HG03442 (cell line): ENCODE results near the gene ARHGAP6.

Experiments used
- ATAC-seq: cut with Tn5 transposase; IDR thresholded peaks from one replicate; pipeline ENCODE4 v1.9.1; 2021; ENCODE audit warnings: mild to moderate bottlenecking, moderate library complexity; ENCODE audit not compliant: unreplicated experiment

Gene ARHGAP6

GRCh38 chrX:11464380-11464779, 201.3 kb downstream of the ARHGAP6 start:
- no peak for ATAC-seq

GRCh38 chrX:11462648-11463047, 203.1 kb downstream of the ARHGAP6 start:
- no peak for ATAC-seq

GRCh38 chrX:11462136-11462535, 203.6 kb downstream of the ARHGAP6 start:
- ATAC-seq = no peak

GRCh38 chrX:11461201-11462001, 204.3 kb downstream of the ARHGAP6 start:
- ATAC-seq = no peak

DNA sequence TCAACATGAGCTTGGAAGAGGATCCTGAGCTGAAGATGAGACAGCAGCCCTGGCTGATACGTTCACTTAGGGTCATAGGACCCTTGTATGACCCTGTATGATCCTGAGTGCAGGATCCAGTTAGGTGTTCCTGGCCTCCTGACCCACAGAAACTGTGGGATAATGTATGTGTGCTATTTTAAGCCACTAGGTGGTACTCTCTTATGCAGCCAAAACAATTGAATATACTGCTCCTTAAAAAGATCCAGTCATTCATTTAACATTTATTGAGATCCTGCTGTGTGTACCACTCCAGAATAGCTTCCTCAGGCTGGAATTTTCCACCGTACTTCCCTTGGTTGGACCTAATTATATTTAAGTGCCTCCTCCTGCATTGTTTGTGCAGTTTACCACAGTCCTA, 205.4 kb downstream of the ARHGAP6 start:
- no peak for ATAC-seq

DNA sequence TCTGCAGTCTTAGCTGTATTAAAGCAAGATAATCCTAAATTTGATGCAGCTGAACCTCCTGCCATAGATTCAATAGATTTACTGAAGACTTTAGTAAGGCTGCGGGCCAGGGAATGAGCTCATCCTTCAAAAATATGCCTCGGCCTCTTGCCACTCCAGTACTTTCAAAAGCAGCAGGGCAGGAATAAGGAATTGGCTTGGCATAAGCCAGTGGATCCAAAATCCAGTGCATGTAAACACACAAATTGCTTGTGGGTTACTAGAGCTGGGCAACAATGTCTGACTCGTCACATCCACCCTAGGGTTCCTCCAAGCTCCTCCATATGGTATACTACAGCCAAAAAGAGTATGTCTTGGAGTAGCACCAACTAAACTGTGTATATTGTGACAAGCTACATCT, 207.6 kb downstream of the ARHGAP6 start:
- ATAC-seq = no peak

GRCh38 chrX:11451151-11451550, 214.6 kb downstream of the ARHGAP6 start:
- no peak for ATAC-seq

- no peak for ATAC-seq
Observed at GRCh38 chrX:11450354-11450753, 215.4 kb downstream of the ARHGAP6 start.

DNA sequence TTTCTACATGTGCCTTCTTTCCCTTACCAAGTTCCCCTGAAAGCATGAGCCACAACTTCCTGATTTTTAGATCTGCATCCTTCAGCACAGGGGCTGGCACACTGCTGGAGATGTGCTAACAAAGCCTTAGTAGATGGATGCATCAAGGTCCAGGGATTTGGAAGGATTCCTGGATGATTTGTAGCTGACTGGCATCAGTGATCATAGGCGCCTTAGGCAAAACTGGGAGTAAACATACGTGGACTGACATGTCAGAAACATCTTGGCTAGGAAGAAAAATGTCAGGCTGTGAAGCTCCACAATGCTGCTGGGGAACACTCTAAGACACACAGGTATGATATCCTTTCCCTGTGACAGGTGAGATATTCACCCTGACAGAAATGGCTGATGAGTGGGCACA, 216.1 kb downstream of the ARHGAP6 start:
- no peak for ATAC-seq

DNA sequence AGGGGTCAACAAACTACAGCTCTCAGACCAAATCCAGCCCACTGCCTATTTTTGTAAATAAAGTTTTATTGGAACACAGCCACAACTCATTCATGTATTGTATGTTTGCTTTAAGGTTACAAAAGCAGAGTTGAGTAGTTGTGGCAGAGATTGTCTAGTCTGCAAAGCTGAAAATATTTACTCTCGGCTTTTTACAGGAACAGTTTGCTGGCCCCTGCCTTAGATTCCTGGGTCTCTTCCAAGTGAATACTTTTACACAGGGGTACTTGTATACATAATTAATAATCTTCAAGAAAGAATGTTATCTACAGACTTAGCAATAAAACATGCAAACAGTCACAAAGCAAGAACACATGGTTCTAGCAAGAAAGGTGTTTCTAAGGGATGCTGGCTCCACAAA, 218.3 kb downstream of the ARHGAP6 start:
- no peak for ATAC-seq

- no peak for ATAC-seq
Observed at GRCh38 chrX:11446949-11447348, 218.8 kb downstream of the ARHGAP6 start.

- no peak for ATAC-seq
Observed at GRCh38 chrX:11446336-11446735, 219.4 kb downstream of the ARHGAP6 start.

GRCh38 chrX:11445540-11445939, 220.2 kb downstream of the ARHGAP6 start:
- no peak for ATAC-seq

- ATAC-seq = no peak
Observed at GRCh38 chrX:11444052-11444451, 221.7 kb downstream of the ARHGAP6 start.

- no peak for ATAC-seq
Observed at GRCh38 chrX:11439846-11440245, 225.9 kb downstream of the ARHGAP6 start.

GRCh38 chrX:11438767-11439166, 227.0 kb downstream of the ARHGAP6 start:
- no peak for ATAC-seq

DNA sequence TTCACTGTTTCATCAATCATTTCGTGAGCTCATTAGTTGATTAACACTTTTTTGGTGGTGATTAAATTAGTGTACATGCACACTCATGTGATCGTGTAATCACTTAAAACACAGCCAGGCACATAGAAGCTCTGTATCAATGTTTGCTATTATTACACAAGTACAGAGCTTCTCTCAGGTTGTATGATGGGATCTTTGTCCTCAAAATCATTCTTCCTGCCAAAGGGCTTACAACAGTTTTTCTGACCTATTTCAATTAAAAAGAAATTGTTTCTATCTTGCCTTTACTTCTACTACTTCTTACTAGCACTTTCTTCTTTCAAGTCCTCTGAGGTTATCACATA, 227.4 kb downstream of the ARHGAP6 start:
- no peak for ATAC-seq

- no peak for ATAC-seq
Observed at GRCh38 chrX:11437642-11438379, 227.9 kb downstream of the ARHGAP6 start.

DNA sequence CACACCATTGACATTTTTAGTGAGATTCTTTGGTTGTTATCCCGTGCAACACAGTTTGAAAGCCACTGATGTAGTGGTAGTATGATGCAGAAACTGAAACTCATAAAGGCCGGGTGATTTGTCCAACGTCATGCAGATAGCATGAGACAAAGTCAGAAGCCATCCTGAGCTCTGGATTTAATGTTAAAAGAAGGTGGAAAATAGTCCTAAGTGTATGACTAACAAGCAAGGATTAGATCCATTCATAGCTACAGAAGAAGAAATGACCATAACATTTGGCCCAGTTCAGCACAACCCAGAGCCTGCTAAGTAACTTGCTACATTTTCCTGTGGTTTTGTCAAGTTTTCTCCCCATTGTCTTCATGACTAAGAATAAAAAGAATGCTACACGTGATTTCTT, 230.2 kb downstream of the ARHGAP6 start:
- no peak for ATAC-seq

DNA sequence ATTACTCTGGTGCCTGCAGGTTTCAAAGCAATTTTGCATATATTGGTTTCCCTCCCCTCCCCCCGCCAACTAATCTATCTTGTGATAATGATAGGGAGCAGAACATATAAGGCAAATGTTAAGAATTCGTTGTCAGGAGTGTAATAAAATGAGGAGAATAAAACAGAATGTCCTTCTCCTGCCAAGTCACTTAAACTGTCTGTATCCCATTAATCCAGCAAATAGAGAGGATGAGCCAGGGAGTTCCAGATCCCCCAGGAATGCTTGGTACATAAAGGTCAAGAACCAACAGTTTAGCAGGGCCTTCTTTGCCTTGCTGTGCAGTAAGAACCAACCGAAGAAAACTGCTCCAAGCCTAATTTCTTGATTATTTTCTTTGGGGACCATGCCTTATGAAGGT, 231.1 kb downstream of the ARHGAP6 start:
- ATAC-seq = no peak

DNA sequence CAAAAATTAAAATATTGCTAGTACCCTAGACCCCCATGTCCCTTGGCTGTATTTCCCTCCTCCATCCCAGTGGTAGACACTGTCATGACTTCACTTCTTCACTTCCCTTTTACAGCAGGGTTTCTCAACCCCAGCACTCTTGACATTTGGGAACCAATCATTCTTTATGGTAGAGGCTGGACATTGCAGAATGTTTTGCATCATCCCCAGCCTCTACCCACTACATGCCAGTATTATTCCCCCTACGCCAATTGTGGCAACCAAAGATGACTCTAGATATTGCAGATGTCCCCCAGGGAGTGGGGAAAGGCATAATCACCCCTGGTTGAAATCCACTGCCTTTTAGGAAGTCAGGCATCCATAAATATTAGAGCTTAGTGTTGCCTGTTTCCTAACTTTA, 233.9 kb downstream of the ARHGAP6 start:
- ATAC-seq = no peak

DNA sequence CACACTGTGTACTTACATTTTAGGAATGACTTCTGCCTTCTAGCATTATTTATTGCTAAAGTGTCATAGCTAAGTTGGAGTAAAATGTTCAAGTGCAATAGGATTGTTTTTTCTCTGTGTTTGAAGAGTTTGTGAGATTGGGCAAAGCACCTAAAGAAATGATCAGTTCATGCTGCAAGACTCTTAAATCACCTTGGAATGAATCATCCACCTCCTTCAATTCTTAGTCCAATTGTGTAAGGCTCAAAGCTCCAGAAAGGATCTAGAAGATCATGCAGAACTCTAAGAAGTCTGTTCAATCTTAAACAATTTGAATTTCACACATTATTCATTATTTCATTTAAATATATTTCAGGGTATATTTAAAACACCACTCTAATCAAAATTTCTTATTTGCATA, 235.4 kb downstream of the ARHGAP6 start:
- no peak for ATAC-seq
